Erythroblast (primary cell): ENCODE data around the gene KCNQ5.

Experiments used
- DNase-seq, 2 experiments: peaks; one replicate each; lab custom pipeline; 2025; lab: John Stamatoyannopoulos, UW
- GATA1 ChIP-seq: IDR thresholded peaks from 2 replicates; pipeline ENCODE4 v1.6.1; 2011; ENCODE audit warnings: low read depth, mild to moderate bottlenecking, control low read depth, low read length, moderate library complexity
- POLR2A ChIP-seq: IDR thresholded peaks from 2 replicates; pipeline ENCODE4 v1.6.1; 2011; ENCODE audit warnings: mild to moderate bottlenecking, low read length

The KCNQ5 gene

GRCh38 chr6:72674842-72675241 lies 53.0 kb downstream of the KCNQ5 start:
- TF ChIP-seq GATA1 (no peak), POLR2A (no peak)
- DNase-seq = no peak

DNA sequence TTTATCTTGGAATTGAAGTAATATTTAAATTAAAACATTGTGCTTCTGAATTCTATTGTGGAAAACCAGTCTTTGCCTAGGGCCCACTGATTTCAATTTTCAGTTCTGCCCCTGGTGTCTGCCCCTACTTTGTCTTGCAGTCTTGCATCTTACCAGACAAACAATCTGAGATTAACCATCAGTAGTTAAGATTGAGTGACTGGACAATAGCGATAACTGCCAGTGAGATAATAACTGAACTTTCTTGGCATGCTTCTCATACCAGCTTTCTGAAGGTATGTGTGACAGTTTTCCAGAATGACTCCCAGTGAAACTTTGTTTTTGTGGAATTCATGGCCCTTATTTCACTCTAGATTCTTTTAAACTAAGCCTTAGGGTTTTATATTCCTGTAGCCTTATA lies 53.5 kb downstream of the KCNQ5 start:
- no peak for DNase-seq
- TF ChIP-seq GATA1 (no peak), POLR2A (no peak)

- DNase-seq = no peak
- TF ChIP-seq POLR2A (no peak), GATA1 (no peak)
Observed at GRCh38 chr6:72676995-72677394, 55.1 kb downstream of the KCNQ5 start.

DNA sequence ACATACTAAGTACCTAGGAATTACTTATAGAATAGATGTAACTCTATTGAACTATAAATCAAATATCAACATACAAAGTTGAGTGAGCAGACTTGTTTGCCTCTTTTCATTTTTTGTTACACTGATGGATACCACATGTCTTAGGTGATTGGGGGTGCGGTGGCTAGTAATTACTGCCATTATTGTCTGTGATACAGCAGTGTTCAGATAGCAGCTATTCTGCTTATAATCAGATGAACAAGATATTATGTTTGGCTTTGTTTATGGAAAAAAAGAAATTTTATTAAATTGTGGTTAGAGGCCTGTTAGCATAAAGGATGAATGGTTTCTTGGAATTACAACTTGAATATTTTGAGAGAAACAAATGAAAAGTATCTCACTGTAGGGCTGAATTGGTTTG lies 55.9 kb downstream of the KCNQ5 start:
- TF ChIP-seq POLR2A (no peak), GATA1 (no peak)
- no peak for DNase-seq

DNA sequence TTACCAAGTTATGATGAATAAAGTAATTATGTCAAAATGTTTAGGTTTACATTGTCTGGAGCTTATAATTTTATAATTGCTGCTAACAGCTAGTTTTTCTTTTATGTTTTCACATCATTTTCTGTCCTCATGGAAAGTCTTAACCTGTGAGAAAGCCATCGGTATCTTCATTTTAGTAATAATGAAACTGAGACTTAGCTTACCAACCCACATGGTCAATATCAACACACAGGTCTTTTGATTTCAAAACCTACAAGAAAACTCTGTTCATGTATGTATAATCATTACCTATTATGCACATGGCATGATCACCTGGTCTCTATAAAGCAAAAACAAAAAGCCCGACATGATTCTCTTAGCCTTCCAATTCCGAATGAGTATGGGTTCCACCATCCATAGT lies 61.9 kb downstream of the KCNQ5 start:
- TF ChIP-seq POLR2A = no peak
- no peak for TF ChIP-seq GATA1
- no peak for DNase-seq

DNA sequence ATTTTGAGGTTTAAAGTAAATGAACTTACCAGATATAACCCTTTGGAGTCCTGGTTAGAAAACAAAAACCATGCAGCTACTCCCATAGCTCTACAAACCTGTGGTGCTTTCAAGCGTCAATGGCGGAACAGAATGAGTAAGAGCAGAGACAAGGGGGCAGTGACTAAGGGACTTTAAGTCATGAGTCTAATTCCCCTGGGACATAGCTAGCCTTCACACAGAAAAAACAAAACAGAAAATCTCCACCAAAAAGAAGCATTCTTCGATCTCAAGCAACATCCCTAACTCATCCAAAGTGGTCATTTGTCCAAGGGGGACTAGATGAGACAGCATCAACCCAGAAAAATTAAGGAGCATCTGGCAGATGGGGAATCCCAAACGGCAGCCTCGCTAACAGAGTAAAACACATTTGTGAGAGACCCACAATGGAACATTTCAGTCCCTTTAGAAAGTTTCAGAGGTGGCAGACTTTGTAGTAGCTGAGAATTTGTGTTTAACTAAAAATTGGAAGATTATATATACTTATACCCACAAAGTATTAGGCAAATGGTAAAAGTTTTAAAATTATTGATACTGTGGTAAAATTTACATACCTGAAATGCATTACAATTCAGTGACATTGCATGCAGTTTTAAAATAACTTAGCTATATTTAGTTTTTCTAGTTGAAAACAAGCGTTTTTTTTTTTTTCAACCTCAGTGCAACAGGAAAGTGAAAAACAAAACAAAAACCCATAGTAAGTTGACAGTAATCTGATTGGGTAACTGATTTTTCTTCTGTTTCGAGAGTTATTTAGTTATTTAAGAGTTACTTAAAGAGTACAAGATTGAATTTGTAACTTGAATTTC lies 67.5 kb downstream of the KCNQ5 start:
- no peak for DNase-seq
- no peak for TF ChIP-seq POLR2A

DNA sequence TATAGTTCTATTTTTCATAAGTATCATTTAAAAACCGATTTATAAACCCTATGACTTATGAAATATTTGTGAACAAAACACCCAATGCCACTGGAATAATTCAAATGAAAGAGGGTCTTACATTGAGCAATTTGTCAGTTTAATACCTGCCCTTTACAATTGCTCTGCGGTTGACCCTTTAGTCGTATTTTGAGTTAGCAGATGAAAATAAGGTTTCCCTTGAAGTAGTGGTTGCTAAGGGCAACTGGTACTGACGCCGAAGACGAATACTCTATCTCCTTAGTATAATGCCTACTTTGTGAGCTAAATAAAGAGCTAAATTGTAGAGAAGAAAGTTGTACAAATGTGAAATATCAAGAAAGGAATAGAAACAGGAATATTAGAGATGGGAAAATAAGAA lies 69.4 kb downstream of the KCNQ5 start:
- no peak for DNase-seq
- TF ChIP-seq POLR2A (no peak), GATA1 (no peak)

DNA sequence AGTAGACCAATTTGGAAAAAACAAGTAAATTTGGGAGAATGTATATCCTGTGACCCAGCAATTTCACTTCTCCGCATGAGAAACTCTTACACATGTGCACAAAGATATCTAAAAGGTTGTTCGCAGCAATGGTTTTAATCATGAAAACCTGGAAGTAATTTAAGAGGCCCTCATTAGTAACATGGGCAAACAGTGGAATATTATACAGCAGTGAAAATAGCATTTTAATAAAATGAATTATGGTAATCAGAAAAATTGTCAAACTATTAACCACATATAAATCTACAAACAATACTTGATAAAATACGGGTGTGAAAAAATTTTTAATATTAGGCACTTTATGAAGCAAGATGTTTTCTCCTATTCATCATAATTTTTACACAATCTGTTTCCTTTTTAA lies 74.2 kb downstream of the KCNQ5 start:
- DNase-seq = no peak
- no peak for TF ChIP-seq GATA1
- no peak for TF ChIP-seq POLR2A

- no peak for DNase-seq
- TF ChIP-seq GATA1 = no peak
- no peak for TF ChIP-seq POLR2A
Observed at GRCh38 chr6:72699159-72699558, 77.3 kb downstream of the KCNQ5 start.

GRCh38 chr6:72702421-72702820 lies 80.6 kb downstream of the KCNQ5 start:
- DNase-seq = no peak
- TF ChIP-seq GATA1 (no peak), POLR2A (no peak)

DNA sequence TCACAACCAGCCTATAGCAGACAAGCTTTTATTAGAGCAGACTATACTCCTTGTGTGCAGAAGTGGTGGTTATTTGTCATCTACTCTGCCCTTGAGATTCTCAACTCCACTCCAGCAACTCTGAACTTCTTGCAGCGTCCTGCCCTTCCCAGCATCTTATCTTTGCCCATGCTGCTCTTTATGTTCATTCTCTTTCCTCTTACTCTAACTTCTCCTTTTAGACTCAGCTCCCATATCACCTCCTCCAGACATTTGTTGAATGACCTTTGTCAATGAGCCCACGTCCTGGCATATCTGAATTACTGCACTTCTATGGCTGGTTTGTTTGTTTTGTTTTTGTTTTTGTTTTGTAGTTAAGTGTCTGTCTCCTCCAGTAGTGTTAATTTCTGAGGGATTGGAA lies 81.2 kb downstream of the KCNQ5 start:
- DNase-seq = peak in 1 of 2 experiments; percentile 23
- TF ChIP-seq POLR2A = no peak
- no peak for TF ChIP-seq GATA1

DNA sequence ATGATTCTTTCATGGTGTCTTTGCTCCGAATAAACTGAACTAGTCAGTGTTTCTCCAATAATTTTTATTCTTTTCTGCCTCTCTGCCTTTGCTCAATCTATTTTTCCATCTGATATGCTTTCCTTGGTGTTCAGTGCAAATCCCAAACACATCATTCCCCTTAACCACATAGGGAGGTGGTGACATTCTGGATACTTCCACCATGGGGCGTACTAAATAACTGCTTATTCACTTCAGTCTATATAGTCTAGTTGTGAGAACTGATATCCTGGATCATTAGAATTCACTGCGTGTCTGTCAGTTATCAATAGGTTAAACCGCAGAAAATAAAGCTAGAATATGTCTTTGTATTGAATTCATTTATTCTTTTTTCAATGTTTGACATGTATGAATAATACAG lies 83.1 kb downstream of the KCNQ5 start:
- TF ChIP-seq GATA1 (no peak), POLR2A (no peak)
- no peak for DNase-seq

DNA sequence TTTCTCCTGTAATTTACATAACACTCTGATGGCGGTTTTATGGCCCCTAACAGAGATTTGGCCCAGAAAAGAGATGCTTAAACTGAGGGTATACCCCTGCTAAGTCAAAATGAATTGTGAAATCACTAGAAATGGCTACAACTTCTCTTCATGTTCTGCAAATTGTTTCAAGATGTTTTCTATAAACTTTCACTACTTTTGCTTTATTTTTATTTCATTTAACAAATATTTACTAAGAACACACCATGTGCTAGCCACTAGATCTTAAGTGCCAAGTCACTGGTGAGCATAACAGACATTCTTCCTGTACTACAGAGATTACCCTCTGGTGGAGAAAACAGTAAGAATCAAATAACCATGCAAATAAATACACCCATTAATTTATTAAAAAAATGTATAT lies 87.6 kb downstream of the KCNQ5 start:
- no peak for DNase-seq
- no peak for TF ChIP-seq POLR2A
- TF ChIP-seq GATA1 = no peak

GRCh38 chr6:72711731-72712130 lies 89.9 kb downstream of the KCNQ5 start:
- DNase-seq = no peak
- TF ChIP-seq POLR2A (no peak), GATA1 (no peak)

DNA sequence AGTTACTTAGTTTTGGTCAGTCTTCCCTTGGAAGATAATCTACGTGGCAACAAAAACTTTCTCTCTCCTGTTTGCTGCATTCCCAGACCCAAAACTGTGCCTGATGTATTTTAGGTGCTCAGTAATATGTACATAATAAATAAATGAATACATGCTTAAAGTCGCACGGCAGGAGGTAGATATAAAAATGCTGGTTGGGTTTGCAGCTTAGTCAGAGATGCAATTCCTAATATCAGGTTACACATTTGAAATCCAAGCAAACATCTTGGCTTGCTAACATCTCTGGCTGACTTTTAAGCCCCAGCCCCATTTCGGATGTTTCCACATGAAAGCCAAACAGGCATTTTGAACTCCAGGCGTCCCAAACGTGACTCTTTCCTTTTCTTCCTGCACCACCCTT lies 91.0 kb downstream of the KCNQ5 start:
- no peak for DNase-seq
- TF ChIP-seq GATA1 (no peak), POLR2A (no peak)
